Measurements from ENCODE around the gene TCP11. TPM values are rescaled to one million over a fixed set of nuclear protein-coding genes. Genes with fewer than 3 reads are reported as not detected.

The TCP11 gene
- total RNA-seq, 1 experiment from 2014 or later: not detected

DNA sequence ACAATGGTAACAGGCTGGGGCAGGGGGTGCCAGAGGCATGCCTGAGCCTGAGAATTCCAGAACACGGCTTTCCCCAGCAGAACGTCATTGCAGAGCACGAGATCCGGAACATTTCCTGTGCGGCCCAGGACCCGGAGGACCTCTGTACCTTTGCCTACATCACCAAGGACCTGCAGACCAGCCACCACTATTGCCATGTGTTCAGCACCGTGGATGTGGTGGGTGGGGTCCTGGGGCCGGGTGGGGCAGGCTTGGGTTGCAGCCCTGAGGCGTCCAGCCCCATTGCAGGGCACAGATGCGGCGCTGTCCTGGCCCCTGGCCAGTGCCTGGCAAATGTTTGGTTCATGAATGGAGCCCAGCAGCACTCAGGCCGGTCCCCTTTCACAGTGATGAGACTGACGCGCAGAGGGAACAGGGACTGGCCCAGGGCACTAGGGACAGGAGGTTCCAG, 57.1 kb downstream of the TCP11 start:
- Histone ChIP-seq H3K79me1 (ENCODE audit: insufficient read depth, low read depth, low read length, poor library complexity, severe bottlenecking) (no peaks in the 10 kb centered on the region), H3K4ac (ENCODE audit: low read depth, low read length) (no peak overlapping the region), H2BK20ac (ENCODE audit: low read depth, low read length, poor library complexity, severe bottlenecking) (no peak overlapping the region), H3K23me2 (ENCODE audit: insufficient read length, low read depth, low read length, poor library complexity, severe bottlenecking) (no peaks in the 10 kb centered on the region), H3K56ac (ENCODE audit: insufficient read length, low read depth, low read length) (no peak overlapping the region), H2AK5ac (ENCODE audit: insufficient read length, low read length) (no peak overlapping the region), H2BK15ac (ENCODE audit: low read depth, low read length) (no peak overlapping the region), H2BK12ac (ENCODE audit: insufficient read length, low read depth, low read length) (no peak overlapping the region), H4K20me1 (ENCODE audit: control insufficient read depth, insufficient read depth, insufficient read length) (no peaks in the 10 kb centered on the region), H2BK120ac (ENCODE audit: low read depth, low read length, poor library complexity, severe bottlenecking) (no peak overlapping the region), H3K14ac (ENCODE audit: insufficient read depth, low read length) (no peak overlapping the region), H3K27ac (ENCODE audit: insufficient read length, low read depth, low read length) (no peak overlapping the region), H2AFZ (ENCODE audit: low read length) (no peak overlapping the region), H3T11ph (ENCODE audit: low read length) (no peak overlapping the region), H3K79me2 (ENCODE audit: insufficient read depth, low read length) (no peaks in the 10 kb centered on the region), H4K91ac (ENCODE audit: insufficient read length, low read depth, low read length) (no peak overlapping the region), H3K23ac (ENCODE audit: insufficient read length, low read depth, low read length) (no peak overlapping the region), H4K8ac (replicated peaks; ENCODE audit: insufficient read length, low read depth, low read length) (no peak overlapping the region), H3K9me3 (ENCODE audit: control insufficient read depth, low read depth, low read length) (no peaks in the 10 kb centered on the region), H2BK5ac (ENCODE audit: insufficient read length, low read length) (no peak overlapping the region), H3K4me2 (ENCODE audit: insufficient read depth, insufficient read length, low read length) (no peak overlapping the region), H3K27me3 (ENCODE audit: insufficient read depth, low read length) (no peaks in the 10 kb centered on the region), H3K18ac (ENCODE audit: insufficient read length, low read depth, low read length) (no peak overlapping the region), H4K5ac (ENCODE audit: insufficient read length, low read depth, low read length) (no peak overlapping the region), H3K9ac (ENCODE audit: extremely low read depth, insufficient read length, low read length) (no peak overlapping the region), H3K4me1 (ENCODE audit: insufficient read depth, low read length) (no peaks in the 10 kb centered on the region)
- H3K4me3 Mint-ChIP-seq: no peak overlapping the region
- peak overlapping the region in 1 of 3 experiments; percentile 18; a peak in 1 of 7 replicates for H3K27ac Mint-ChIP-seq
- WGBS (ENCODE audit: extremely low coverage, insufficient read length, low lambda C conversion rate): no CpG with 5 or more reads among the region's 14 CpGs
- no peaks in the 10 kb centered on the region for H3K27me3 Mint-ChIP-seq (ENCODE audit: low read depth)
- TF ChIP-seq, protein P1, sequence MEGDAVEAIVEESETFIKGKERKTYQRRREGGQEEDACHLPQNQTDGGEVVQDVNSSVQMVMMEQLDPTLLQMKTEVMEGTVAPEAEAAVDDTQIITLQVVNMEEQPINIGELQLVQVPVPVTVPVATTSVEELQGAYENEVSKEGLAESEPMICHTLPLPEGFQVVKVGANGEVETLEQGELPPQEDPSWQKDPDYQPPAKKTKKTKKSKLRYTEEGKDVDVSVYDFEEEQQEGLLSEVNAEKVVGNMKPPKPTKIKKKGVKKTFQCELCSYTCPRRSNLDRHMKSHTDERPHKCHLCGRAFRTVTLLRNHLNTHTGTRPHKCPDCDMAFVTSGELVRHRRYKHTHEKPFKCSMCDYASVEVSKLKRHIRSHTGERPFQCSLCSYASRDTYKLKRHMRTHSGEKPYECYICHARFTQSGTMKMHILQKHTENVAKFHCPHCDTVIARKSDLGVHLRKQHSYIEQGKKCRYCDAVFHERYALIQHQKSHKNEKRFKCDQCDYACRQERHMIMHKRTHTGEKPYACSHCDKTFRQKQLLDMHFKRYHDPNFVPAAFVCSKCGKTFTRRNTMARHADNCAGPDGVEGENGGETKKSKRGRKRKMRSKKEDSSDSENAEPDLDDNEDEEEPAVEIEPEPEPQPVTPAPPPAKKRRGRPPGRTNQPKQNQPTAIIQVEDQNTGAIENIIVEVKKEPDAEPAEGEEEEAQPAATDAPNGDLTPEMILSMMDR (conservative IDR thresholded peaks at IDR 0.05): no peak
- DNase-seq: no peak
- H3K36me3 Mint-ChIP-seq (ENCODE audit: insufficient read depth in 1 of 3, low read depth in 3 of 3): peaks cover 21 to 74% (median 67%) of the 10 kb centered on the region in 3 experiments; a peak in 6 of 7 replicates
- H3K4me1 Mint-ChIP-seq: peaks cover 14 to 17% of the 10 kb centered on the region in 2 experiments
- H3K9me3 Mint-ChIP-seq: no peaks in the 10 kb centered on the region; a peak in 1 of 5 replicates
